Measurements from ENCODE around the gene BBS1.
"Not testable (repeated sequence)": the region's sequence is repeated elsewhere in the genome, so short reads cannot be mapped to it uniquely, and the experiment has no call there.

Gene BBS1

DNA sequence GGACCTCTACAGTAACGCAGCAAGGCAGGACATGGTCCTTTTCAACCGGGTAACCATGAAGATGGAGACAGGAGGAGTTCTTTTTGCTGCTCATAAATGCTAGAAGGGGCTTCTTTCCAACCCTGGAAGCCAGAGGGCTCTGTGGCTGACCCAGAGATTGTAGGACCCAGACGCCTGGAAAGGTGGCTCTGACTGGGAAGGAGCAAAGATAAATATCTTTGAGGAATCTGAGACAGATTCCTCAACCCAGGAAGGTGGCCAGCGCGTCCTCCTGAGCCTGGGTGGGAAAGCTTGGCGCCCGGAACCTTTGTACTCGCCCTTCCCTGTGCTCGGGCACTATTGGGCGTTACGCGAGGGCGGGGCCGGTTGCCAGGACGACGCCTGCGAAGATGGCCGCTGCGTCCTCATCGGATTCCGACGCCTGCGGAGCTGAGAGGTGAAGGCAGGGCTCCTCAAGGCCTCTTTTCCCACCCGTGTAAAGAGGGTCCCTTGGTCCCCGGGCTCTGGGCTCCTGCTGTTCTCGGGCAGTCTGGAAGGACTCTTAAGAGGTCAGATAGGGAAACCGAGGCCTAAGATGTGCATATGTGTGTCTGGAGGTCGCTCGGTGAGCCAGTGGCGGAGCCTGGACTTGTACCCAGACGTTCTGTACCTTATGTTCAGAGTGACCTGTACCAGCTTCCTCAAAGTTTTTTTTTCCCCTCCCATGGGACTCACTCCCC lies at the start of gene BBS1:
Gene BBS1 (plus strand): TSS at position 365 of the 719 bp plus-strand sequence. CDS start 25 bp downstream, at position 390.
- DNase-seq = peak; percentile 78
- in situ Hi-C loops (cut with HindIII; ENCODE audit: low pct_ligation_motif_present, low pct_unique_long_range_greater_than_20kb, low sequenced_read_pairs) = no loop called here

DNA sequence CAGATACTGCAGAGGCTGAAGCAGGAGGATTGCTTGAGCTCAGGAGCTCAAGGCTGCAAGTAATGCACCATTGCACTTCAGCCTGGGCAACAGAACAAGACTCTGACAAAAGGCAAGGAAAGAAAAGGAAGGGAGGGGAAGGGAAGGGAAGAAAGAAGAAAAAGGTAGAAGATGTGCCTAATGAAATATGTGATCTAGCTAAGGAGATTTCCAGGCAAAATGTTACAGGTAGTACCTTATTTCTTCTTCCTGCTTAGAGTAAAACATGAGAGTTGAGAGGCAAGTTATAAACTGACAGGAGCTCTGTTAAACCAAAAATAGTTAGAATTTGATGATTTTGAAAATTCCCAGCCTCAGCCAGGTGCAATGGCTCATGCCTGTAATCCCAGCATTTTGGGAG lies 48.4 kb upstream of the BBS1 start:
- in situ Hi-C loops (cut with HindIII; ENCODE audit: low pct_ligation_motif_present, low pct_unique_long_range_greater_than_20kb, low sequenced_read_pairs) = no loop called here
- no peak for DNase-seq

DNA sequence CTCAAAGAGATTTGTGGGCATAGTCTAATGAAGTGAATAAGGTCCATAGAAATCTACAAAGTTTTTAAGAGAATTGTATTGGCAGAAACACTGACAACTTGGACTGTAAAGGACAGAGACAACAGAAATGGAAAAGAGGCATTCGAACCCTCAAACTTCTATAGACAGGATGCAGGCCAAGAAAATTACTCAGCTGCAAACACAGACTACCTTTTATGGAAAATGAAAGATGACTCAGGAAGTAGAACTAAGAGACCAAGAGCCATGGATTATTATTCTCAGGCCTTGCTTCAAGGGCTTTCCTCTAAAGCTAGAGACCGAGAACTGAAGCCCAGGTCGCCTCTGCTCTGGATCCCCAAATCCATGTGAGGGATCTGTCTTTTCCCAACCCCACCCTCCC lies 47.5 kb upstream of the BBS1 start:
- in situ Hi-C loops (cut with HindIII; ENCODE audit: low pct_ligation_motif_present, low pct_unique_long_range_greater_than_20kb, low sequenced_read_pairs) = no loop called here
- no peak for DNase-seq

DNA sequence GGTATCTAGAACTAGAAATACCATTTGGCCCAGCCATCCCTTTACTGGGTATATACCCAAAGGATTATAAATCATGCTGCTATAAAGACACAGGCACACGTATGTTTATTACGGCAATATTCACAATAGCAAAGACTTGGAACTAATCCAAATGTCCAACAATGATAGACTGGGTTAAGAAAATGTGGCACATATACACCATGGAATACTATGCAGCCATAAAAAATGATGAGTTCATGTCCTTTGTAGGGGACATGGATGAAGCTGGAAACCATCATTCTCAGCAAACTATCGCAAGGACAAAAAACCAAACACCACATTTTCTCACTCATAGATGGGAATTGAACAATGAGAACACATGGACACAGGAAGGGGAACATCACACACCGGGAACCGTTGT lies 46.3 kb upstream of the BBS1 start:
- in situ Hi-C loops (cut with HindIII; ENCODE audit: low pct_ligation_motif_present, low pct_unique_long_range_greater_than_20kb, low sequenced_read_pairs); DNase-seq: not testable (repeated sequence)

DNA sequence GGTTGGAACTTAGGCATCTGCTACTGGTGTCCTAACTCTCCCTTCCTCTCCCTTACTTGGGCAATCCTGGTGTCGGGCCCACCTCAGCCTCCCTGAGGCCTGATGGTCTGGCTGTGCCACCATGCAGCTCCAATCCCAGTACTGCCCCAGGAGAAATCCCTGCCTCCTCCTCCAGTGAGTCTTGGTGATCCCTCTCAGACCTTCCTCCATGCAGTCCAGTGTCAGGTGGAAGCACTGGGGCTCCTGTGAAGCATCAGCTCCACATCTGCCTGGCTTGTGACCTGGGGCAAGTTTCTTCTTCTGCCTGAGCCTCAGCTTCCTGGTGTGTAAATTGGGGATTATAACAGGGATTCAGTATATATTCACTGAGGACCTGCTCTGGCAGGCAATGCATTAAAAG lies 45.5 kb upstream of the BBS1 start:
- DNase-seq = no peak
- in situ Hi-C loops (cut with HindIII; ENCODE audit: low pct_ligation_motif_present, low pct_unique_long_range_greater_than_20kb, low sequenced_read_pairs) = no loop called here

DNA sequence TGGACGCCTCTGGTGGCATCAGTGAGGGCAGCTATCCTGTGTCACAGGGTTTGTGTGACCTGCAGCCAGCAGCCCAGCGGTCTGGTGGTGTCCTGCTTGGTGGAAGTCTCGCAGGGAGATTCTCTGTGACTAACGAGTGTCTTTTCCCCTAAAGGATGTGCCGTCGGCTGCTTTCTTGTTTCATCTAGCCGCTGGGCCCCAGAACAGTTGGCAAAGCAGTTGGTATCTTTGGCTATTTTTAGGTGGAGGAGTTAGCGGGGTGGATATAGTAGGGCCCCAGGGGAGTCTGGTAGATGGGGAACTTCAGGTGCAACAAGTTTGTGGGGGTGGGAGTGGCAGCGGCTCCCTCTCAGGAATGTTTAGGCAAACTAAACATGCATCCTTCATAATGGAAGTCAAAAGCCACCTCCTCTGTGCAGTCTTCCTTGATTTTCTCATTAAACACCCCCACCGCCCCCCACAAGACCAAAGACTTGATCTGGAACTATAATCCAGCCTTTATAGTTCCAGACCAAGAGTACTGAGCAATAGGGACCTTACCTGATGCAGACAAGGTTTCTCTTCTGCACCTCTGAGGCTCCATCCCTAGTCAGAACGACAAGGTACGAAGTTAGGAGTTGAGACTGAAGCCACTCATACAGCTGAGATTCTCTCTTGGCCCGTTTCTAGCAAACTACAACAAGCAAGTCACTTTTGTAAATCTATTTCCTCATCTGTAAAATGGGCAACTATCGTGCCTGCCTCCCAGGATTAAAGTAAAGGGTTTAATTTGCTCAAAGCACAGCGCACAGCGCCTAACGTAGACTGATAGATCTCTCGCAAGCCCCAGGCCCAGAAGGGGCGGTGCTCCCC lies 44.8 kb upstream of the BBS1 start:
- no peak for DNase-seq
- in situ Hi-C loops (cut with HindIII; ENCODE audit: low pct_ligation_motif_present, low pct_unique_long_range_greater_than_20kb, low sequenced_read_pairs) = no loop called here

DNA sequence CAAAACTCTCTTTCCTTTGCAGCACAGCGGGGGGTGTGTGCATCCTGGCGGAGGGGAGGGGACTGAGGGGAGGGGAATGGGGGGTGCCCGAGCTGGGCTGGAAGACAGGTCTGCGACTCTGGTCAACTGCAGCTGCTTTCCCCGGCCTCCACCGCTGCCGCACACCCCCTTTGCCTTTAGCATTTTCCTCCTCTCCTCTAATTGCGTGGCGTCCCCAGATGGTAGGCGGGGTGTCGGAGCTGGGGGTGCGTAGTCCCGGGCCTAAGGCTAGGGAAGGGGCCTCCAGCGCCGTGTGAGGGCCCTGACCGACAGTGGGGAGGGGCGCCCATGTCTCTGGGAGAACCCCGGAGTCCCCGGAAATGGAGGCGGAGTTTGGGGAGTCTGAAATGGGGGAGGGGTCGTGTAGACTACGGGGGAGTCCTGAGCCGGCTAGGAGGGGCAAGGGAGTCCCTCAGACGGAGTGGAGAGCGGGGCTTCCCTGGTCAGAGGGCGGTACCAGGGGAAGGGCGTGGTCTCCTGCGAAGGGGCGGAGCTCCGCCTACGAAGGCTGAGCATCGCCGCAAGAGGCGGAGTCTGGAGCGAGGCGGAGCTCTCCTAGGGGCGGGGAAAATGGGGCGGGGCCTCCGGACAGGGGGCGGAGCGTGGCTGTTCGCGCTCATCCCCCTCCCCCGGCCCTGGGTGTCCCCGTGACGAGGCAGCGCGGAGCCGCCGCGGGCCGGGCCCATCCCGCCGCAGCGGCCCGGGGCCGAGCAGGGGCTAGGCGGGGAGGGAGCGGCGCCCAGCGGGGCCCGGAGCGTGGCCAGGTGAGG lies 44.0 kb upstream of the BBS1 start, which contains the start of gene PELI3:
Gene PELI3 (plus strand): TSS at position 681 of the 809 bp plus-strand sequence. CDS start 1,224 bp downstream, outside the sequence.
- peak; percentile 85 for DNase-seq
- in situ Hi-C loops (cut with HindIII; ENCODE audit: low pct_ligation_motif_present, low pct_unique_long_range_greater_than_20kb, low sequenced_read_pairs) = no loop called here

DNA sequence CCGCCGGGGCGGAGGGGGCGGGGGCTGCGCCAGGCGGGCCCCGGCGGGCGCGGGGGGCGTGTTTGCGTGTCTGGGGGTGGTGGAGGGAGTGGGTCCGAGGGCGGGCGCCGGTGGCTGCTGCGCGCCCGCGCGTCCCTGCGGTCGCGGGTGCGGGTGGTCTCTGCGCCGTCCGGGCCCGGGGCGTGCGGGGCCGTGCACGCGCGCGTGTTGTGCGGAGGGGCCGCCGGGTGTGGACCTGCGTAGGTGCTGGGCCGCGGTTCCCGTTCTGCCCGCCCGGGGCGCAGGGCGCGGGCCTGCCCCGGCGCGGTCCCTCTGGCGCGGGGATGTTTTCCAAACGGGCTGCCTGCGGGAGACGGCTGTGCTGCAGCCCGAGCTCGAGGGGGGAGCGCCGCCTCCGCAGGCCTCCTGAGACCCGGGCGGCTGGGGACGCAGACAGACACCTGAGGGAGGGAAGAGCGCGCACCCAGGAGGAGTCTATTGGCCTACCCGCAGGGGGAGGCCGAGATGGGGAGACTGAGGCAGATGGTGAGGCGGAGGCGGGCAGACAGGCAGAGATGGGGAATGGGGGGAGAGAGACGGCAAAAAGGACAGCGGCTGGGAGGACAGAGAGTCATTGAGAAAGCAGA lies 43.3 kb upstream of the BBS1 start:
- peak; percentile 37 for DNase-seq
- in situ Hi-C loops (cut with HindIII; ENCODE audit: low pct_ligation_motif_present, low pct_unique_long_range_greater_than_20kb, low sequenced_read_pairs) = no loop called here

DNA sequence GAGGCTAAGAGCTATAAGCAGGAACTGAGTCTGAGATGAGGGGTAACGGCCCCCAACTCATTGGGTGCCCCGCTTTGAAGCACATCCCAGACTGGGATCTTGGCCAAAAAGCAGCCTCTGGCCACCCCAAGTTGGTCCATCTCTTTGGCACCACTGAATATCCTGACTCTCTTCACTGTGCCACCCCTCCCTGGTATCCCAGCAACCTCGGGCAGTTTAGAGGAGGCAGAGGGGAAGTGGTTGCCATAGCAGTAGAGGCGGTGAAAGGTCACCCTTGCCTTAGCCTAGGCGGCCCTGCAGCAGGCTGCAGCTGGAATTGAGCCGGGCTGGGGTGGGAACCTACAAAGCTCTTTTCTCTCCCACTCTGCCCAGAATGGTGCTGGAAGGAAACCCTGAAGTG lies 42.7 kb upstream of the BBS1 start:
- DNase-seq = no peak

DNA sequence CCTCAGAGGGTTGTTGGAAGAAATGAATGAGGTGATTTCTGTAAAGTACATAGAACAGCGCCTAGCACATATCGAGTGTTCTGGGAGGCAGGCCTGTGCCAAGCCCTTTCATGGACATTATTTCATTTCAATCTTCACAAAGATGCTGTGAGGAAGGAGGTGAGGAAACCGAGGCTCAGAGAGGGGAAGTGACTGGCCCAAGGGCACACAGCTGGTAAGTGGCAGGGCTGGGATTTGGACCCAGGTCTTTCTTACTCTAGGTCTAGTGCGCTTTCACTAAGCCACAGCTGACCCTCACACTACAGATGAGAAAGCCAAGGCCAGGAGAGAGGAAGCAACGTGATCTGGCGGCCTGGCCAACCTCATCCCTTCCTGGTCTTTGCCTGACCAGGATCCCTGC lies 41.7 kb upstream of the BBS1 start:
- in situ Hi-C loops (cut with HindIII; ENCODE audit: low pct_ligation_motif_present, low pct_unique_long_range_greater_than_20kb, low sequenced_read_pairs) = no loop called here
- no peak for DNase-seq

More for the DNA sequence above, 42.7 kb upstream of the BBS1 start:
- in situ Hi-C loops (cut with HindIII; ENCODE audit: low pct_ligation_motif_present, low pct_unique_long_range_greater_than_20kb, low sequenced_read_pairs) = no loop called here

DNA sequence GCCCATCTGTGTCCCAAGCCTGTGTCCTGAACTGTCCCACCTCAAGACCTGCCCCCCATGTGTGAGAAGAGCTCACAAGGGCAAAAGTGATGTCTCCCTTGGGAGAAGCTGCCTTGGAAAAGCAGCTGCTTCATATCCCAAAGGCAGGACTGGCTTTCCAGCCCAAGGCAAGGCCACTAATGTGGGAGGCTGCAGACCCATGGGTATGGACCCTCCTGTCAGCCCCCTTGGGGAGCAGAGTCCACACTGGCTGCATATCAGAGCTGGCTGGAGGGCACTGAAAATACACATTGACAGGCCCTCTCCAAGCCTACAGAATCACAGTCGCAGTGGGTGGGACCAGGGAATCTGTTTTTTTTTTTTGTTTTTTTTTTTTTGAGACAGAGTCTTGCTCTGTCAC lies 41.0 kb upstream of the BBS1 start:
- no peak for DNase-seq
- in situ Hi-C loops (cut with HindIII; ENCODE audit: low pct_ligation_motif_present, low pct_unique_long_range_greater_than_20kb, low sequenced_read_pairs) = no loop called here

DNA sequence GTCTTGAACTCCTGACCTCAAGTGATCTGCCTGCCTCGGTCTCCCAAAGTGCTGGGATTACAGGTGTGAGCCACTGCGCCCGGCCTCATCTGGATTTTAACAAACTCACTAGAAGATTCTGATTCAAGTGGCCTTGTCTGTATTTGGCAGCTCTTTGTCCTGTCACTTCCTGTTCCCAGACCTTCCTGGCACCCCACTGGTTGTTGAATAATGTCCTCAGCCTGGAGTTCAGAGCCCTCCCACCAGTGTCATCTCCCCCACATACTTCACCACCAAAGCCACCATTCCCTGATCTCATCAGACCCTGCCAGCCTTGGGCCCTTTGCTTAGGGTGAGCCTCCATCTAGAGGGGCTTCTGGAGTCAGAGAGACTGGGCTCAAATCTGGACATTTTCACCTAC lies 40.4 kb upstream of the BBS1 start:
- DNase-seq = no peak
- in situ Hi-C loops (cut with HindIII; ENCODE audit: low pct_ligation_motif_present, low pct_unique_long_range_greater_than_20kb, low sequenced_read_pairs) = no loop called here

DNA sequence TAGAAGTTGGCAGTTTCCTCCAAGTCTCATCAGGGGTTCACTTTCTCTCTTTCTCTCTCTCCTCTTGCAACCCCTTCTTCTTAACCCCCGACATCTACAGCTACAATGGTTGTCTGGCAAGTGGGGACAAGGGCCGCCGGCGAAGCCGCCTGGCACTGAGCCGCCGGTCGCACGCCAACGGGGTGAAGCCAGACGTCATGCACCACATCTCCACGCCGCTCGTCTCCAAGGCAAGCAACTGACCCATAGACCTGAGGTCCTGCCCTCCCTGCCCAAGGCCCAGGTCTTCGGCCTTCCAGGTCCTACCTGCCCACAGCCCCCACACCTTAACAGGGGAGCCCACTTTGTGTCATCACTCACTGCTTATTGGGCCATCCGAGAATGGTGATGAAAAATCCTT lies 39.3 kb upstream of the BBS1 start:
- DNase-seq = no peak
- in situ Hi-C loops (cut with HindIII; ENCODE audit: low pct_ligation_motif_present, low pct_unique_long_range_greater_than_20kb, low sequenced_read_pairs) = no loop called here

DNA sequence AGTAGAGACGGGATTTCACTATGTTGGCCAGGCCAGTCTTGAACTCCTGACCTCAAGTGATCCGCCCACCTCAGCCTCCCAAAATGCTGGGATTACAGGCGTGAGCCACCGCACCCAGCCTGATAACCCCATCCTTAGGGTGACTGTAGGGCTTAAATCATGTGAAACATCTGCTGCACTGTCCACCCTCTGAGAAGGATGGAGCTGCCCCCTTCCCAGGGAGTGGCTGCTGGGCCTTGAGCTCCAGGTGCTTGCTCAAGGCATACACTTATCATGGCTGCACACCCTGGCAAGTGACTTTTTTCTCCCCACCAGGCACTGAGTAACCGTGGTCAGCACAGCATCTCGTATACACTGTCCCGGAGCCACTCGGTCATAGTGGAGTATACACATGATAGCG lies 38.4 kb upstream of the BBS1 start:
- in situ Hi-C loops (cut with HindIII; ENCODE audit: low pct_ligation_motif_present, low pct_unique_long_range_greater_than_20kb, low sequenced_read_pairs) = no loop called here
- DNase-seq = no peak

DNA sequence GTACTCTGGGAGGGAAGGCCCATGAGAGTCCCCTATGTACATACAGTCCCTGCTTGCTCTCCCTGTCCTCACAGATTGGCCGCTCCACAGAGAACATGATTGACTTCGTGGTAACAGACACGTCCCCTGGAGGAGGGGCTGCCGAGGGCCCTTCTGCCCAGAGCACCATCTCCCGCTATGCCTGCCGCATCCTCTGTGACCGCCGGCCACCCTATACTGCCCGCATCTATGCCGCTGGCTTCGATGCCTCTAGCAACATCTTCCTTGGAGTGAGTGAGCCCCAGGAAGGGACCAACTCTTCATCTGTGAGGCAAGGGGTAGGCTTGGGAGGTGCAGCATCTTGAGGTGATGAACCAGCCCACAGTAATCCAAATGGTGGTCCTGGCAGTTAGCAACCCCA lies 37.3 kb upstream of the BBS1 start:
- in situ Hi-C loops (cut with HindIII; ENCODE audit: low pct_ligation_motif_present, low pct_unique_long_range_greater_than_20kb, low sequenced_read_pairs) = no loop called here
- no peak for DNase-seq

DNA sequence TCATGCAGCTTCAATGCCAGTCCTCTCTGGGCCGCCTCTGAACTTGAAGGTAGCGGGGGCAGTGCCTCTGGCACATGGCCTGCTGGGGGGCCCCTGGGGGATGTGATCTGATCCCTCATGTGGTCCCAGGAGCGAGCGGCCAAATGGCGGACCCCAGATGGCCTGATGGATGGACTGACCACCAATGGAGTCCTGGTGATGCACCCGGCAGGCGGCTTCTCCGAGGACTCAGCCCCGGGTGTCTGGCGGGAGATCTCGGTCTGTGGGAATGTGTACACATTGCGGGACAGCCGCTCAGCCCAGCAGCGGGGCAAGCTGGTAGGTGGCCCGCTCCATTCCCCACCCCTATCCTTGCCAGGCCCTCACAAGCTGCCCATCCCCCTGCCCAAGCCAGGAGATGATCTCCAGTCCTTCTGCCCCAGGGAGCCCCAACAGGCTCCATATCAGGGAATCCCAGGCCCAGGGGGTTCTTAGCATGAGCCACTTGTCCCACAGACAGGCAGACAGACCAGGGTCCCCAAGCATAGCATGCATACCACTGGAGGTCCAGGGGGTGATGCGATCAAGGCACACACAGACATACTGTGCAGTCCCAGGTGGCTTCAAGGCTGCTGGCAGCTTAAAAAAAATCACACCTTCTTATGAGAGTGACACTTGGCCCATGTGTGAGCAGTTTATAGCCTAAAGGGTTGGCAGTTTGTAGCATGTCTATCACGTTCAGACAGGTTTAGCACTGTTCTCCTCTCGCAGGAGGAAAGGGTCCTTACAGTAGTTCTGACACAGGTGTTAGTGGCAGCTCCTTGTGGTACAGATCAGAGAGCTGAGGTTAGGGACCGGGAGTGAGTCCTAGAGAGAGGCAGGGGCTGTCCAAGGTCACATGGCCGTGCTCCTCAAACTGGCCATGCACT lies 36.6 kb upstream of the BBS1 start:
- no peak for DNase-seq
- in situ Hi-C loops (cut with HindIII; ENCODE audit: low pct_ligation_motif_present, low pct_unique_long_range_greater_than_20kb, low sequenced_read_pairs) = no loop called here

DNA sequence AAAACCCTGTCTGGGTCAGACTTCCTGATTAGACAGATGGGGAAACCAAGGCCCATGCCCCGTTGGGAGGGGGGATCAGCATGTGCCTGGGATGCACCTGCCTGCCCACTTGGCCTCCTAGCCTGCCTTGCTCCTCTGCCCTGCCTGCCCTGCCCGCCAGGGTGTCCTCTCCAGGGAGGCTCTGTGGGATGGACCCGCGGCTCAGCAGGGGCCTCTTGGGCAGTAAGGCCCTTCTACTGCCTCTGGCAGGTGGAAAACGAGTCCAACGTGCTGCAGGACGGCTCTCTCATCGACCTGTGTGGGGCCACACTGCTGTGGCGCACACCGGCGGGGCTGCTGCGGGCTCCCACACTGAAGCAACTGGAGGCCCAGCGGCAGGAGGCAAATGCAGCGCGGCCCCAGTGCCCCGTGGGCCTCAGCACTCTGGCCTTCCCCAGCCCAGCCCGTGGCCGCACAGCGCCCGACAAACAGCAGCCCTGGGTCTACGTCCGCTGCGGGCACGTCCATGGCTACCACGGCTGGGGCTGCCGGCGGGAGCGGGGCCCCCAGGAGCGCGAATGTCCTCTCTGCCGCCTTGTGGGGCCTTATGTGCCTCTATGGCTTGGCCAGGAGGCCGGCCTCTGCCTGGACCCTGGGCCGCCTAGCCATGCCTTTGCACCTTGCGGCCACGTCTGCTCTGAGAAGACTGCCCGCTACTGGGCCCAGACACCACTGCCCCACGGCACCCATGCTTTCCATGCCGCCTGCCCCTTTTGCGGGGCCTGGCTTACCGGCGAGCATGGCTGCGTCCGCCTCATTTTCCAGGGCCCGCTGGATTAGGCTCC lies 34.9 kb upstream of the BBS1 start:
- in situ Hi-C loops (cut with HindIII; ENCODE audit: low pct_ligation_motif_present, low pct_unique_long_range_greater_than_20kb, low sequenced_read_pairs) = no loop called here
- DNase-seq = no peak

Data from ACHN (cell line).